SK-N-SH treated with all-trans-retinoic acid at 6 μM for 48 hours (cell line): Measurements from ENCODE around the gene DDRGK1.

Experiments
- CREB5 ChIP-seq: fragments of 250-450 bp; sonication (Bioruptor Pico); IDR thresholded peaks from 2 replicates; pipeline ENCODE4 v1.5.1; 2020; ENCODE audit warnings: low read depth, mild to moderate bottlenecking, moderate library complexity
- CSDC2 ChIP-seq: fragments of 250-450 bp; sonication (Bioruptor Pico); IDR thresholded peaks from 2 replicates; pipeline ENCODE4 v1.5.0; 2020; ENCODE audit warnings: mild to moderate bottlenecking, moderate library complexity
- PATZ1 ChIP-seq: fragments of 250-450 bp; sonication (Bioruptor Pico); IDR thresholded peaks from 2 replicates; pipeline ENCODE4 v1.8.0; 2020; ENCODE audit warnings: mild to moderate bottlenecking, moderate library complexity, borderline replicate concordance
- POU6F1 ChIP-seq: fragments of 250-450 bp; sonication (Bioruptor Pico); IDR thresholded peaks from 2 replicates; pipeline ENCODE4 v1.8.0; 2021; ENCODE audit warnings: low read depth, mild to moderate bottlenecking, moderate library complexity, borderline replicate concordance
- ZC3H10 ChIP-seq: fragments of 250-450 bp; sonication (Bioruptor Pico); IDR thresholded peaks from 2 replicates; pipeline ENCODE4 v1.5.1; 2021; ENCODE audit warnings: mild to moderate bottlenecking, moderate library complexity
- ZFP3 ChIP-seq: fragments of 250-450 bp; sonication (Bioruptor Pico); IDR thresholded peaks from 2 replicates; pipeline ENCODE4 v1.5.0; 2020; ENCODE audit warnings: mild to moderate bottlenecking, moderate library complexity
- ZFP30 ChIP-seq: fragments of 450-650 bp; formaldehyde crosslinking; IDR thresholded peaks from 2 replicates; pipeline ENCODE4 v1.5.0; 2022; ENCODE audit warnings: mild to moderate bottlenecking, moderate library complexity
- ZNF70 ChIP-seq: fragments of 450-650 bp; formaldehyde crosslinking; IDR thresholded peaks from 2 replicates; pipeline ENCODE4 v1.5.0; 2020; ENCODE audit warnings: mild to moderate bottlenecking, moderate library complexity

GRCh38 chr20:3208786-3209256 lies 4.3 kb upstream of the DDRGK1 start:
- TF ChIP-seq ZNF70 (CRISPR knock-in tag) (no peak), POU6F1 (no peak), ZFP30 (CRISPR knock-in tag) (no peak), PATZ1 (CRISPR knock-in tag) (no peak), CREB5 (CRISPR knock-in tag) (no peak), CSDC2 (CRISPR knock-in tag) (no peak), ZC3H10 (CRISPR knock-in tag) (no peak), ZFP3 (no peak)
